Right atrium auricular region (tissue), 2 donors: ENCODE results near the gene CDR2. TPM values are rescaled to one million over a fixed set of nuclear protein-coding genes. Genes with fewer than 3 reads are reported as not detected.

ENCODE experiments used
- DNase-seq: peaks from one replicate; pipeline ENCODE4 v3.0.0-alpha.2; 2019; ENCODE audit warnings: low spot score
- H3K27ac ChIP-seq, 2 donors: fragments of 200-600 bp; sonication (generic); 1 replicate in 1 of 2; 2 replicates in 1 of 2; pipeline ENCODE4 v1.5.1; 2016 to 2019
- H3K27me3 ChIP-seq, 2 donors: fragments of 200-600 bp; sonication (generic); one replicate each; pipeline versions ENCODE4 v1.5.1 to v1.6.0; 2017 to 2019
- H3K36me3 ChIP-seq: fragments of 200-600 bp; sonication (generic); one replicate; pipeline ENCODE4 v1.5.1; 2016
- H3K4me1 ChIP-seq, 2 donors: fragments of 200-600 bp; sonication (generic); one replicate each; pipeline versions ENCODE4 v1.5.1 to v1.6.0; 2017 to 2019
- H3K4me3 ChIP-seq, 2 donors: fragments of 200-600 bp; sonication (generic); 1 replicate in 1 of 2; 2 replicates in 1 of 2; pipeline ENCODE4 v1.5.1; 2017 to 2019; ENCODE audit warnings: mild to moderate bottlenecking in 1 of 2, moderate library complexity in 1 of 2
- H3K9me3 ChIP-seq, 2 donors: fragments of 200-600 bp; sonication (generic); one replicate each; pipeline ENCODE4 v1.5.1; 2019
- total RNA-seq, 2 donors: library from RNA; depleted of rRNA; stranded (reverse); fragments of >200 nt; gene quantifications; one replicate each; pipeline ENCODE4 v1.1.0, GENCODE V29; 2016
- TF ChIP-seq, protein P1 (sequence below), 2 donors: fragments of 200-600 bp; sonication (generic); IDR thresholded peaks; one replicate each; pipeline ENCODE4 v1.5.1; 2019; ENCODE audit warnings: antibody characterized with exemption in 2 of 2

Gene CDR2
- 10 to 100 TPM in 1 of 2 donors, 1 to 10 TPM in 1; 7.2 to 16.1 TPM for total RNA-seq

DNA sequence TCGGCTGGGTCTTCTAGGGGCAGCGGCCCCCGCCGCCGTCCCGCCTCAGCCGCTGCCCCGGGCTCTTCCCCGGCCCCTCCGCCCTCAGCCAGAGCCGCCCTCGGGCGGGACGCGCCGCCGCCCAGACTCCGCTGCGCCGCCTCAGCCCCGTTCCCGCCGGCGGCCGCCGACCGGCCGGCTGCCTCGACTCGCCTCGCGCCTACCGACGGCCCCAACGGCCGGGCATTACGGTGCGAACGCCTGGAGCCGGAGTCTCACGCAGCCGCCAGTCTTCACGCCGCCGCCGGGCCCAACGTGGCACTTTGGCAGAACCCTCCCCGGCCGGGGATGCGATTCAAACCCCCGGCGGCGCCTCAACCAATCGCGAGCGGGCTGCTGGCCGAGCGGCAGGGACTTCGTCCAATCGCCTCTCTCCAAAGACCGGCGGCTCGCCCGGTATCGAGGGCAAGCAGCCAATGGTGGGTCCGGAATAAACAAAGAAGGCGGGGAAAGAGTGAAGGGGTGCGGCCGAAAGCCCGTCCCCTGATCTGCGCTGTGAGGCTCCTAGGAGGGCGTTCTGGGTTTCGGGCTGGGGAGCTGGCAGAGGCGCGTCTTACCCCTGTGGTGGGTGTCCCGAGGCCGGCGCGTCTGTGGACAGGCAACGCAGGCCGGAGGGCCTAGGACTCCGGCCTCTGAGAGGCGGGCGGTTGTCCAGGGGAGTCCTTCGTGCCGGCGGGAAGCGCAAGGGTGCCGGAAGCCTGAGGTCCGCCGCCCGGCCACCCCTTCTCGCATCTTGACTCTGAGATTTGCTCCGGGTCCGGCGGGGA lies at the start of gene CDR2:
CDR2 (minus strand) TSS at position 309 of the 806 bp plus-strand sequence. CDS start 310 bp downstream, outside the sequence.
- TF ChIP-seq, protein P1, sequence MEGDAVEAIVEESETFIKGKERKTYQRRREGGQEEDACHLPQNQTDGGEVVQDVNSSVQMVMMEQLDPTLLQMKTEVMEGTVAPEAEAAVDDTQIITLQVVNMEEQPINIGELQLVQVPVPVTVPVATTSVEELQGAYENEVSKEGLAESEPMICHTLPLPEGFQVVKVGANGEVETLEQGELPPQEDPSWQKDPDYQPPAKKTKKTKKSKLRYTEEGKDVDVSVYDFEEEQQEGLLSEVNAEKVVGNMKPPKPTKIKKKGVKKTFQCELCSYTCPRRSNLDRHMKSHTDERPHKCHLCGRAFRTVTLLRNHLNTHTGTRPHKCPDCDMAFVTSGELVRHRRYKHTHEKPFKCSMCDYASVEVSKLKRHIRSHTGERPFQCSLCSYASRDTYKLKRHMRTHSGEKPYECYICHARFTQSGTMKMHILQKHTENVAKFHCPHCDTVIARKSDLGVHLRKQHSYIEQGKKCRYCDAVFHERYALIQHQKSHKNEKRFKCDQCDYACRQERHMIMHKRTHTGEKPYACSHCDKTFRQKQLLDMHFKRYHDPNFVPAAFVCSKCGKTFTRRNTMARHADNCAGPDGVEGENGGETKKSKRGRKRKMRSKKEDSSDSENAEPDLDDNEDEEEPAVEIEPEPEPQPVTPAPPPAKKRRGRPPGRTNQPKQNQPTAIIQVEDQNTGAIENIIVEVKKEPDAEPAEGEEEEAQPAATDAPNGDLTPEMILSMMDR (IDR thresholded peaks at IDR 0.05): no peak
- no peaks in the 10 kb centered on the region for H3K27me3 ChIP-seq
- DNase-seq: peak; percentile 99
- peak within 1 kb of the TSS; percentile 72 to 85 for H3K27ac ChIP-seq
- no peaks in the 10 kb centered on the region for H3K36me3 ChIP-seq
- peak within 1 kb of the TSS; percentile 72 to 96 for H3K4me3 ChIP-seq
- no peaks in the 10 kb centered on the region for H3K9me3 ChIP-seq
- peaks cover 0 to 43% of the 10 kb centered on the region in 2 donors for H3K4me1 ChIP-seq

DNA sequence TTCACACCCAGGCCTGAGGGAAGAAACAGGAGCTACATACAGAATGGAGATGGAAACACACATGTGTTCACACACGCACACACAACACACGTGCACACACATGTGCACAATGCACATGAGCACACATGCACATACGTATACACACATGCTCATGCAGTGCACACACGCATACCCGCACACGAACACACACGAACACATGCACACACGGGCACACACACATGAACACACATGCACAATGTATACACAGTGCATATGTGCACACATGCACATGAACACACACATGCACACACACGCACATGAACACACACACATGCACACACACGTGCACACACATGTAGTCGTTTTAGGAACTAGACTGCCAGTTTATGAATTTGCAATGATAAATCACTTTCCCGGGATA lies 49.3 kb upstream of the CDR2 start:
- TF ChIP-seq, protein P1 (IDR thresholded peaks at IDR 0.05): no peak
- H3K9me3 ChIP-seq: no peaks in the 10 kb centered on the region
- H3K36me3 ChIP-seq: peaks cover 10% of the 10 kb centered on the region
- H3K4me1 ChIP-seq: no peaks in the 10 kb centered on the region
- H3K27me3 ChIP-seq: no peaks in the 10 kb centered on the region
- H3K4me3 ChIP-seq: no peak overlapping the region
- DNase-seq: no peak
- H3K27ac ChIP-seq: no peak overlapping the region

DNA sequence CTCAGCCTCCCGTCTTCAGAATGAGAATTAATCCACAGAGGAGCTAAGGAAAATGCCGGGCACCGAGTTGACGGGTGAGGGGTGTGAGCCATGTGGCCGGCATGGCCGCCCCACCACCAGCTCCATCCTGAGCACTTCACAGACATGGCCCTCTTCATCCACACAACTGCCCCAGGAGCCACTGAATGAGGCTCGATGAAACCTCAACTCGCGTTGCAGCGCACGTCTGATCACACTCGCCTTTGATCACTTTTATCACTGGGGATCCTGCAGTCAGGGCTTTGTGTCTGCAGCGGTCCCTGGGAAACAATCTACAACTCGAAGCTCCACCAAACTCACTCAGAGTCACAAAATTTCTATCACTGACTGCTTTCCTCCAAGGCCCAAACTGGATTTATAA lies 46.7 kb upstream of the CDR2 start:
- Histone ChIP-seq H3K27me3 (no peaks in the 10 kb centered on the region), H3K9me3 (no peaks in the 10 kb centered on the region), H3K4me3 (no peak overlapping the region), H3K4me1 (no peaks in the 10 kb centered on the region), H3K36me3 (peaks cover 6% of the 10 kb centered on the region), H3K27ac (no peak overlapping the region)
- TF ChIP-seq, protein P1 (IDR thresholded peaks at IDR 0.05): no peak
- DNase-seq: no peak

DNA sequence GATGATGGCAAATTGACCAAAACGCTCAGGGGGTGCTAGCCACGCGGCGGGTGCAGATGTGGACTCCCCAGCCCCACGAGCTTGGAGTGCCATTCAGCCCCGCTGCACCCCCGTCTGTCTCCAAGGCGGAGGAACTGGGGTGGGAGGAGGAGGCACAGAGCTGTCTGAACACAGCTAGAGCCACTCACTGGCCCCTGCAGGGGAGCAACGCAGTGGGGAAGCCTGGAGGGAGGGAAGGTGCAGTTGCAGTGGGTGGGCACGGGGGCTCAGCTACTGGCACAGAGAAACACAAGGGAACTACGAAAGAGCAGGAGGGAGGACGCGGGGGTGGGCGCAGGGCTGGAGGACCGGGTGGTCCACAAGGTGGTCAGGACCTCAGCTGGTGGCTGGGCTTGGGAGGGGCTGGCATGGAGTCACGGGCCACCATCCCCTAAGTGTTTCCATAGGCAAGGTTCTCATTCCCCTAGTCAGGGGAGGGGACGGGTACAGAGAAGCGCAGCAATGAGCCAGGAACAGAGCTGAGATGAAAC lies 46.3 kb upstream of the CDR2 start:
- Histone ChIP-seq H3K36me3 (peaks cover 6% of the 10 kb centered on the region), H3K27me3 (no peaks in the 10 kb centered on the region), H3K27ac (no peak overlapping the region), H3K4me1 (no peaks in the 10 kb centered on the region), H3K4me3 (no peak overlapping the region), H3K9me3 (no peaks in the 10 kb centered on the region)
- TF ChIP-seq, protein P1 (IDR thresholded peaks at IDR 0.05): no peak
- DNase-seq: no peak

DNA sequence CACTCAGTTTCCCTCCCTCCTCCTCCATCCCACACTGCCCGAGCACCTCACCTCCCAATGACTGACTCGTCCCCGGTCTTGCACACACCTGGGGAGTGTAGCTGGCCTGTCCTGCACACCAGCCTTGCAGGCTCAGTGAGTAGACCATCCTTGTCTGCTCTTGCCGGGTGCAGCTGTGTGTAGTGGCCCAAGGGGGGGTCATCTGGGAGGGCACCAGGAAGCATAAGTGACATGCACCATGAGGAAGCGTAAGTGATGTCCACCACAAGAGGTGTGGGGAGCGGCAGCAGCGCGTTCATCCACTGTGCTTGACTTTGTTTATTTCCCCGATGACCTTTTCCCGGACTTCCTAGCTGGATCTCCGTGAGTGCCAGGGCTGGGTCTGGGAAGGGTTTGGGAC lies 45.5 kb upstream of the CDR2 start:
- Histone ChIP-seq H3K9me3 (no peaks in the 10 kb centered on the region), H3K27me3 (no peaks in the 10 kb centered on the region), H3K36me3 (peaks cover 6% of the 10 kb centered on the region), H3K4me3 (no peak overlapping the region), H3K27ac (no peak overlapping the region), H3K4me1 (no peaks in the 10 kb centered on the region)
- no peak for DNase-seq
- TF ChIP-seq, protein P1 (IDR thresholded peaks at IDR 0.05): no peak
